ENCODE results near the gene DCLK2.
"Not testable (repeated sequence)": the region's sequence is repeated elsewhere in the genome, so short reads cannot be mapped to it uniquely, and the experiment has no call there.

DCLK2 gene

GRCh38 chr4:150152766-150153165 is 74.5 kb downstream of the DCLK2 start:
- no peak for DNase-seq (ENCODE audit: low read depth)

- DNase-seq (ENCODE audit: low read depth), result no peak
These were observed 77.1 kb downstream of the DCLK2 start for GRCh38 chr4:150155391-150155790.

- DNase-seq (ENCODE audit: low read depth), result no peak
These were observed 78.3 kb downstream of the DCLK2 start for GRCh38 chr4:150156543-150156942.

GRCh38 chr4:150158041-150158440 is 79.8 kb downstream of the DCLK2 start:
- DNase-seq (ENCODE audit: low read depth), result no peak

- DNase-seq (ENCODE audit: low read depth), result no peak
These were observed 82.2 kb downstream of the DCLK2 start for GRCh38 chr4:150160473-150160872.

- DNase-seq (ENCODE audit: low read depth), result no peak
These were observed 82.9 kb downstream of the DCLK2 start for GRCh38 chr4:150161109-150161508.

GRCh38 chr4:150162020-150162419 is 83.8 kb downstream of the DCLK2 start:
- not testable (repeated sequence) for DNase-seq (ENCODE audit: low read depth)

GRCh38 chr4:150164055-150164454 is 85.8 kb downstream of the DCLK2 start:
- no peak for DNase-seq (ENCODE audit: low read depth)

GRCh38 chr4:150164956-150165629 is 86.8 kb downstream of the DCLK2 start:
- no peak for DNase-seq (ENCODE audit: low read depth)

- no peak for DNase-seq (ENCODE audit: low read depth)
These were observed 88.8 kb downstream of the DCLK2 start for GRCh38 chr4:150167054-150167453.

- DNase-seq (ENCODE audit: low read depth), result no peak
These were observed 95.2 kb downstream of the DCLK2 start for GRCh38 chr4:150173432-150173861.

GRCh38 chr4:150173982-150174398 is 95.7 kb downstream of the DCLK2 start:
- no peak for DNase-seq (ENCODE audit: low read depth)

- DNase-seq (ENCODE audit: low read depth), result no peak
These were observed 98.3 kb downstream of the DCLK2 start for GRCh38 chr4:150176547-150176946.

- peak; percentile 56 for DNase-seq (ENCODE audit: low read depth)
These were observed 99.9 kb downstream of the DCLK2 start for GRCh38 chr4:150178161-150178560.

GRCh38 chr4:150181536-150181935 is 103.3 kb downstream of the DCLK2 start:
- no peak for DNase-seq (ENCODE audit: low read depth)

GRCh38 chr4:150182794-150183193 is 104.5 kb downstream of the DCLK2 start:
- no peak for DNase-seq (ENCODE audit: low read depth)

- DNase-seq (ENCODE audit: low read depth), result not testable (repeated sequence)
These were observed 106.8 kb downstream of the DCLK2 start for GRCh38 chr4:150185033-150185432.

GRCh38 chr4:150192986-150193385 is 114.7 kb downstream of the DCLK2 start:
- no peak for DNase-seq (ENCODE audit: low read depth)

GRCh38 chr4:150197256-150197655 is 119.0 kb downstream of the DCLK2 start:
- not testable (repeated sequence) for DNase-seq (ENCODE audit: low read depth)

GRCh38 chr4:150199056-150199455 is 120.8 kb downstream of the DCLK2 start:
- no peak for DNase-seq (ENCODE audit: low read depth)

GRCh38 chr4:150205016-150205415 is 126.8 kb downstream of the DCLK2 start:
- DNase-seq (ENCODE audit: low read depth), result no peak

- no peak for DNase-seq (ENCODE audit: low read depth)
These were observed 128.0 kb downstream of the DCLK2 start for GRCh38 chr4:150206265-150206664.

- DNase-seq (ENCODE audit: low read depth), result no peak
These were observed 128.7 kb downstream of the DCLK2 start for GRCh38 chr4:150206954-150207353.

GRCh38 chr4:150207871-150208270 is 129.6 kb downstream of the DCLK2 start:
- no peak for DNase-seq (ENCODE audit: low read depth)

Measured in HS-27A (cell line).